K562 (cell line): ENCODE data around the gene MEX3A. TPM values are rescaled to one million over a fixed set of nuclear protein-coding genes. Genes with fewer than 3 reads are reported as not detected.
A peak's percentile ranks its signal among the peaks of the same experiment; 100 is the strongest.

ENCODE experiments used
- BDP1 ChIP-seq: IDR thresholded peaks from 3 replicates; pipeline ENCODE4 v1.6.1; 2011; ENCODE audit not compliant: insufficient read length, insufficient read depth
- ERF ChIP-seq: fragments of 450-650 bp; formaldehyde crosslinking; IDR thresholded peaks from 2 replicates; pipeline ENCODE4 v1.4.0; 2020; ENCODE audit warnings: mild to moderate bottlenecking, mixed read lengths
- HDGF ChIP-seq: fragments of 450-650 bp; IDR thresholded peaks from 2 replicates; pipeline ENCODE4 v1.6.1; 2016
- MEIS2 ChIP-seq: fragments of 450-650 bp; IDR thresholded peaks from 2 replicates; pipeline ENCODE4 v1.6.1; 2014; ENCODE audit warnings: mild to moderate bottlenecking; ENCODE audit not compliant: partially characterized antibody
- MYBL2 ChIP-seq, 2 experiments: fragments of 450-650 bp in 1 of 2; sonication (generic) in 1 of 2; formaldehyde crosslinking in 1 of 2; IDR thresholded peaks; 2 replicates each; pipeline versions ENCODE4 v1.6.1 to v1.8.1; 2017 to 2022; ENCODE audit warnings: borderline replicate concordance in 1 of 2, inconsistent platforms in 1 of 2, low read depth in 1 of 2, mild to moderate bottlenecking in 1 of 2, missing genetic modification reagents in 1 of 2, moderate library complexity in 1 of 2
- NFRKB ChIP-seq: fragments of 450-650 bp; IDR thresholded peaks from 2 replicates; pipeline ENCODE4 v1.6.1; 2016; ENCODE audit warnings: low read depth
- RAD51 ChIP-seq: fragments of 450-650 bp; IDR thresholded peaks from 2 replicates; pipeline ENCODE4 v1.7.1; 2016; ENCODE audit warnings: low read depth, mild to moderate bottlenecking, borderline replicate concordance
- SMAD3 ChIP-seq: fragments of 450-650 bp; formaldehyde crosslinking; conservative IDR thresholded peaks from 2 replicates; pipeline ENCODE4 v1.4.0; 2020; ENCODE audit warnings: mild to moderate bottlenecking
- SREBF2 ChIP-seq: sonication (generic); formaldehyde crosslinking; IDR thresholded peaks from 2 replicates; pipeline ENCODE4 v1.4.0; 2020; ENCODE audit warnings: mild to moderate bottlenecking, missing genetic modification reagents
- U2AF1 ChIP-seq: fragments of 200-400 bp; formaldehyde crosslinking; optimal IDR thresholded peaks from 2 replicates; pipeline ENCODE3; 2017; ENCODE audit warnings: mild to moderate bottlenecking, low read depth, low read length, moderate library complexity
- ZNF140 ChIP-seq: fragments of 250-450 bp; sonication (Bioruptor Pico); IDR thresholded peaks from 2 replicates; pipeline ENCODE4 v1.8.0; 2021; ENCODE audit warnings: moderate library complexity, mild to moderate bottlenecking, inconsistent platforms
- ZNF764 ChIP-seq: fragments of 250-450 bp; sonication (Bioruptor Pico); IDR thresholded peaks from 2 replicates; pipeline ENCODE4 v1.4.0; 2020; ENCODE audit warnings: low read depth, mild to moderate bottlenecking, moderate library complexity
- polyA plus RNA-seq, 8 experiments: library from polyadenylated mRNA; depleted of rRNA in 4 of 8; stranded (reverse) in 5 of 8; unstranded in 3 of 8; fragments of >200 nt; fragmentation: Nextera tagmentation in 2 of 8; fragmentation: Illumina TruSeq in 1 of 8; extraction: Ambion mirVana in 2 of 8; extraction: Trizol in 1 of 8; gene quantifications; 2 replicates each; pipeline versions ENCODE4 v1.2.1 to v1.2.3, GENCODE V29; 2011 to 2014; ENCODE audit warnings: inconsistent platforms in 1 of 8, missing spikeins in 1 of 8
- total RNA-seq, 7 experiments: library from RNA; depleted of rRNA in 6 of 7; stranded (reverse); fragments of >200 nt in 6 of 7; fragmentation: Illumina TruSeq in 2 of 7; extraction: Trizol in 2 of 7; gene quantifications; 2 replicates each; pipeline versions ENCODE4 v1.2.1 to v1.2.3, GENCODE V29; 2011 to 2021; ENCODE audit warnings: low replicate concordance in 1 of 7
- TF ChIP-seq, protein P1 (sequence below), 2 experiments: fragments of 450-650 bp; IDR thresholded peaks; 2 replicates each; pipeline ENCODE4 v1.6.1; 2016; ENCODE audit warnings: mild to moderate bottlenecking in 2 of 2, borderline replicate concordance in 1 of 2, low read depth in 1 of 2, moderate library complexity in 1 of 2
- TF ChIP-seq, protein P2 (sequence below): sonication (generic); formaldehyde crosslinking; IDR thresholded peaks from 2 replicates; pipeline ENCODE4 v1.9.0; 2022; ENCODE audit warnings: mild to moderate bottlenecking, missing genetic modification reagents
- TF ChIP-seq, protein P3 (sequence below), 2 experiments: IDR thresholded peaks; 2 replicates each; pipeline ENCODE4 v1.6.1; 2012; ENCODE audit warnings: improper control_type of control experiment in 2 of 2, low read depth in 2 of 2, low read length in 2 of 2, borderline replicate concordance in 1 of 2

The MEX3A gene
- total and polyA plus RNA-seq, 9 of the 15 experiments (the other 6 are each of a cell fraction or from before 2014, with no cell fraction given): 0.36 to 13.7 (median 5.2) TPM

DNA sequence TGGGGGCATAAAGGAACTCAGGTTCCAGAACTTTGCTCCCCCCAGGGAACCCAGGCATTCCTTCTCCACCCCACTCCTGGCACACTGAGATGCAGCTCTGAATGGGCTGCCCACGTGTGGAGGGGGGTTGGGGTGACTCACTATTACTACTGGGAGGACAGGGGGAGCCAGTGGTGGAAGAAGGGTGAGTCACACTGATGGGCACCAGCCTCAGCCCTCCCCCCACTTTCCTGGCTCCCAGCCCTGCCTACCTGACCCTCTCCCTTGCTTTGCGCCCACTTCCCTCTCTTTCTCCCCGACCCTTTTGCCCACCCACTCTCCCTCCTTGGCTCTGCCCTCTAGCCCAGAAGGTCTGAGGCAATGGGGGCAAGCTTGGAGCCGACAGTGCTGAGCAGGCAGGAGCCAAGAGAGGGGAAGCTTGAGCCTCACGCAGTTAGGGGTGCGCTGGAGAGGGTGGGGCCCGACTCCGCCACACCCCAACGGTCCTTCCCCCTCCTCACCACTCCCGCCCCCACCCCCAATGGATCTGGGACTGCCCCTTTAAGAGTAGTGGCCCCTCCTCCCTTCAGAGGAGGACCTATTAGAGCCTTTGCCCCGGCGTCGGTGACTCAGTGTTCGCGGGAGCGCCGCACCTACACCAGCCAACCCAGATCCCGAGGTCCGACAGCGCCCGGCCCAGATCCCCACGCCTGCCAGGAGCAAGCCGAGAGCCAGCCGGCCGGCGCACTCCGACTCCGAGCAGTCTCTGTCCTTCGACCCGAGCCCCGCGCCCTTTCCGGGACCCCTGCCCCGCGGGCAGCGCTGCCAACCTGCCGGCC is 32.0 kb upstream of the MEX3A start, which contains the start of gene LMNA (continued):
- TF ChIP-seq, protein P1, sequence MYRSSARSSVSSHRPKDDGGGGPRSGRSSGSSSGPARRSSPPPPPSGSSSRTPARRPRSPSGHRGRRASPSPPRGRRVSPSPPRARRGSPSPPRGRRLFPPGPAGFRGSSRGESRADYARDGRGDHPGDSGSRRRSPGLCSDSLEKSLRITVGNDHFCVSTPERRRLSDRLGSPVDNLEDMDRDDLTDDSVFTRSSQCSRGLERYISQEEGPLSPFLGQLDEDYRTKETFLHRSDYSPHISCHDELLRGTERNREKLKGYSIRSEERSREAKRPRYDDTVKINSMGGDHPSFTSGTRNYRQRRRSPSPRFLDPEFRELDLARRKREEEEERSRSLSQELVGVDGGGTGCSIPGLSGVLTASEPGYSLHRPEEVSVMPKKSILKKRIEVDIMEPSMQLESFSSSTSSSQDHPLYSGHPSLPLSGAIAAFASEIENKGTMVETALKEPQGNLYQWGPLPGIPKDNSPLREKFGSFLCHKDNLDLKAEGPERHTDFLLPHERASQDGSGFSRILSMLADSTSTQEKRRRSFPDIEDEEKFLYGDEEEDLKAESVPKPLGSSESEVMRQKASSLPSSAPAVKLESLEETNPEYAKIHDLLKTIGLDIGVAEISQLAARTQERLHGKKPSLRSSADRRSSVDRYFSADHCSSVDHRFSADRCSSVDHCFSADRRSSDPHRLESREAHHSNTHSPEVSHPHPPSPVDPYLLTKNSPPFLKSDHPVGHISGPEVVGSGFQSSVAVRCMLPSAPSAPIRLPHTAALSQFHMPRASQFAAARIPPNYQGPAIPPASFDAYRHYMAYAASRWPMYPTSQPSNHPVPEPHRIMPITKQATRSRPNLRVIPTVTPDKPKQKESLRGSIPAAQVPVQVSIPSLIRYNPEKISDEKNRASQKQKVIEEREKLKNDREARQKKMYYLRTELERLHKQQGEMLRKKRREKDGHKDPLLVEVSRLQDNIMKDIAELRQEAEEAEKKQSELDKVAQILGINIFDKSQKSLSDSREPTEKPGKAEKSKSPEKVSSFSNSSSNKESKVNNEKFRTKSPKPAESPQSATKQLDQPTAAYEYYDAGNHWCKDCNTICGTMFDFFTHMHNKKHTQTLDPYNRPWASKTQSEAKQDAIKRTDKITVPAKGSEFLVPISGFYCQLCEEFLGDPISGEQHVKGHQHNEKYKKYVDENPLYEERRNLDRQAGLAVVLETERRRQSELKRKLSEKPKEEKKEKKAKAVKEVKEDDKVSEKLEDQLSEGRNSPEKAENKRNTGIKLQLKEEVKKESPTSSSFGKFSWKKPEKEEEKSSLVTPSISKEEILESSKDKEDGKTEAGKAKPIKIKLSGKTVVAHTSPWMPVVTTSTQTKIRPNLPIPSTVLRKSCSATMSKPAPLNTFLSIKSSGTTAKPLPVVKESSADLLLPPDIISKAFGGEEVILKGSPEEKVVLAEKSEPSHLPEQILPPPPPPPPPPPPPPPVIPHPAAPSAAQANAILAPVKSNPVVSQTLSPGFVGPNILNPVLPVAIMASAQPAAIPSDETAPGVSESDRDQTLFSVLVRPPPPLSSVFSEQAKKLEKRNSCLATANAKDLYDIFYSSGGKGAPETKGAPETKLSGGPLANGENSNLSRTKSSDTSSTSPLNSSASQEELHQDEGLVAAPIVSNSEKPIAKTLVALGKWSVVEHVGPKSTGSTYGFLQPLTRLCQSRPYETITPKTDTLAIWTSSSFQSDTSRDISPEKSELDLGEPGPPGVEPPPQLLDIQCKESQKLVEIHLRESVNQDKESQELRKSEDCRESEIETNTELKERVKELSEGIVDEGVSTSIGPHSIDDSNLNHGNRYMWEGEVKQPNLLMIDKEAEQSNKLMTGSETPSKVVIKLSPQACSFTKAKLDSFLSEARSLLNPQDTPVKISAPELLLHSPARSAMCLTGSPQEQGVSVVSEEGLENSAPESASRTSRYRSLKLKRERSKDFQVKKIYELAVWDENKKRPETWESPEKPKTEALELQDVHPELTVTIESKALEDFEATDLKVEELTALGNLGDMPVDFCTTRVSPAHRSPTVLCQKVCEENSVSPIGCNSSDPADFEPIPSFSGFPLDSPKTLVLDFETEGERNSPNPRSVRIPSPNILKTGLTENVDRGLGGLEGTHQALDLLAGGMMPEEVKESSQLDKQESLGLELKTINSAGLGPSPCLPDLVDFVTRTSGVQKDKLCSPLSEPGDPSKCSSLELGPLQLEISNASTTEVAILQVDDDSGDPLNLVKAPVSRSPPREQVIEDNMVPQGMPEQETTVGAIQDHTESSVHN (IDR thresholded peaks at IDR 0.05; ENCODE audit: borderline replicate concordance in 1 of 2, low read depth in 1 of 2): 0 out of 4 replicates have a peak, but pooled peaks of 1 of the 2 experiments have one; percentile 33
- TF ChIP-seq SREBF2 (CRISPR knock-in tag): no peak
- no peak for TF ChIP-seq MEIS2
- TF ChIP-seq NFRKB: peak; percentile 76; the same call in 1 of the 2 replicates
- peak; percentile 97 for TF ChIP-seq HDGF
- TF ChIP-seq SMAD3 (CRISPR knock-in tag): no peak
- no peak for TF ChIP-seq ZNF764 (CRISPR knock-in tag)
- TF ChIP-seq, protein P2, sequence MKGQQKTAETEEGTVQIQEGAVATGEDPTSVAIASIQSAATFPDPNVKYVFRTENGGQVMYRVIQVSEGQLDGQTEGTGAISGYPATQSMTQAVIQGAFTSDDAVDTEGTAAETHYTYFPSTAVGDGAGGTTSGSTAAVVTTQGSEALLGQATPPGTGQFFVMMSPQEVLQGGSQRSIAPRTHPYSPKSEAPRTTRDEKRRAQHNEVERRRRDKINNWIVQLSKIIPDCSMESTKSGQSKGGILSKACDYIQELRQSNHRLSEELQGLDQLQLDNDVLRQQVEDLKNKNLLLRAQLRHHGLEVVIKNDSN (CRISPR knock-in tag): peak; percentile 84
- TF ChIP-seq U2AF1: peak; percentile 80
- TF ChIP-seq ERF (CRISPR knock-in tag): 0 out of 2 replicates have a peak, but pooled peaks have one; percentile 24
- 0 out of 2 replicates have a peak, but pooled peaks have one; percentile 30 for TF ChIP-seq RAD51
- TF ChIP-seq BDP1: no peak
- no peak for TF ChIP-seq MYBL2 (IDR thresholded peaks at IDR 0.05; ENCODE audit: low read depth)
- TF ChIP-seq MYBL2 (CRISPR knock-in tag; IDR thresholded peaks at IDR 0.05; ENCODE audit: borderline replicate concordance): no peak
- TF ChIP-seq, protein P3, sequence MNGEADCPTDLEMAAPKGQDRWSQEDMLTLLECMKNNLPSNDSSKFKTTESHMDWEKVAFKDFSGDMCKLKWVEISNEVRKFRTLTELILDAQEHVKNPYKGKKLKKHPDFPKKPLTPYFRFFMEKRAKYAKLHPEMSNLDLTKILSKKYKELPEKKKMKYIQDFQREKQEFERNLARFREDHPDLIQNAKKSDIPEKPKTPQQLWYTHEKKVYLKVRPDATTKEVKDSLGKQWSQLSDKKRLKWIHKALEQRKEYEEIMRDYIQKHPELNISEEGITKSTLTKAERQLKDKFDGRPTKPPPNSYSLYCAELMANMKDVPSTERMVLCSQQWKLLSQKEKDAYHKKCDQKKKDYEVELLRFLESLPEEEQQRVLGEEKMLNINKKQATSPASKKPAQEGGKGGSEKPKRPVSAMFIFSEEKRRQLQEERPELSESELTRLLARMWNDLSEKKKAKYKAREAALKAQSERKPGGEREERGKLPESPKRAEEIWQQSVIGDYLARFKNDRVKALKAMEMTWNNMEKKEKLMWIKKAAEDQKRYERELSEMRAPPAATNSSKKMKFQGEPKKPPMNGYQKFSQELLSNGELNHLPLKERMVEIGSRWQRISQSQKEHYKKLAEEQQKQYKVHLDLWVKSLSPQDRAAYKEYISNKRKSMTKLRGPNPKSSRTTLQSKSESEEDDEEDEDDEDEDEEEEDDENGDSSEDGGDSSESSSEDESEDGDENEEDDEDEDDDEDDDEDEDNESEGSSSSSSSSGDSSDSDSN (IDR thresholded peaks at IDR 0.05; ENCODE audit: borderline replicate concordance in 1 of 2, low read depth in 2 of 2, low read length in 2 of 2): no peak
- no peak for TF ChIP-seq ZNF140 (CRISPR knock-in tag)
